ENCODE measurements around the gene STK33.

- no peak for TF ChIP-seq CTCF (IDR thresholded peaks at IDR 0.05; ENCODE audit: low read length)
- TF ChIP-seq EZH2 (optimal IDR thresholded peaks at IDR 0.05; ENCODE audit: low read depth, low read length) = no peak
- TF ChIP-seq EZH2phosphoT487 (IDR thresholded peaks at IDR 0.05; ENCODE audit: low read length) = no peak
Observed at GRCh38 chr11:8523396-8523795, 70.6 kb downstream of the STK33 start.
